ENCODE data around the gene DUSP12. TPM values are rescaled to one million over a fixed set of nuclear protein-coding genes. Genes with fewer than 3 reads are reported as not detected.
A peak's percentile ranks its signal among the peaks of the same experiment; 100 is the strongest.

The DUSP12 gene
- total RNA-seq, 2 donors from 2014 or later: 26.2 to 28.9 TPM

DNA sequence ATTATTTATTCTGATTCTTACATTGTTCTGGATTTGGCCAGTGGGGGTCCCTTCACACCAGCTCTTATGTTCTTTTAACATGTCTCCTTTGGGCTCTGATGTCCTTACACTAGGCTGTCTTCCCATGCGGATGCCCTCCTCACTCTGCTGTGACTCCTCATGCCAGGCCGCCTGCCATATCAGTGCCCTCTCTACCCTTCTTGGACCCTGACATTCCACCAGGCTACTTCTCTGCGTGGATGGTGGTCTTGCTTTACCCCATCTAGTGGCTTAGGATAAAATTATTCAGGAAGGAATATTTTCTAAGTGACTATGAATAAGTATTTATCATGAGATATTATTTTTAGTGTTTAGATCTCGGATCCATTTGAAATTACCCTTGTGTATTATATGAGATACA, 37.8 kb downstream of the DUSP12 start:
- Histone ChIP-seq H3K4me1 (ENCODE audit: control insufficient read depth, insufficient read depth, low read length) (no peaks in the 10 kb centered on the region), H3K4me3 (ENCODE audit: low read length) (no peak overlapping the region), H3K9me3 (ENCODE audit: control insufficient read depth, low read length) (no peaks in the 10 kb centered on the region), H3K9ac (ENCODE audit: extremely low read depth, low read length, poor library complexity, severe bottlenecking) (no peak overlapping the region), H3K27ac (ENCODE audit: low read depth, low read length) (no peak overlapping the region), H3K27me3 (ENCODE audit: control insufficient read depth, insufficient read depth, low read length, poor library complexity, severe bottlenecking) (no peaks in the 10 kb centered on the region), H3K36me3 (ENCODE audit: control insufficient read depth, insufficient read depth, low read length) (peaks cover 6% of the 10 kb centered on the region)
- Mint-ChIP-seq H3K27ac (no peak overlapping the region), H3K27me3 (ENCODE audit: insufficient read depth) (no peaks in the 10 kb centered on the region), H3K4me1 (peaks cover 3% of the 10 kb centered on the region), H3K4me3 (no peak overlapping the region), H3K9me3 (no peaks in the 10 kb centered on the region), H3K36me3 (ENCODE audit: low read depth) (peaks cover 8% of the 10 kb centered on the region)
- no peak for DNase-seq
- TF ChIP-seq, protein P1, sequence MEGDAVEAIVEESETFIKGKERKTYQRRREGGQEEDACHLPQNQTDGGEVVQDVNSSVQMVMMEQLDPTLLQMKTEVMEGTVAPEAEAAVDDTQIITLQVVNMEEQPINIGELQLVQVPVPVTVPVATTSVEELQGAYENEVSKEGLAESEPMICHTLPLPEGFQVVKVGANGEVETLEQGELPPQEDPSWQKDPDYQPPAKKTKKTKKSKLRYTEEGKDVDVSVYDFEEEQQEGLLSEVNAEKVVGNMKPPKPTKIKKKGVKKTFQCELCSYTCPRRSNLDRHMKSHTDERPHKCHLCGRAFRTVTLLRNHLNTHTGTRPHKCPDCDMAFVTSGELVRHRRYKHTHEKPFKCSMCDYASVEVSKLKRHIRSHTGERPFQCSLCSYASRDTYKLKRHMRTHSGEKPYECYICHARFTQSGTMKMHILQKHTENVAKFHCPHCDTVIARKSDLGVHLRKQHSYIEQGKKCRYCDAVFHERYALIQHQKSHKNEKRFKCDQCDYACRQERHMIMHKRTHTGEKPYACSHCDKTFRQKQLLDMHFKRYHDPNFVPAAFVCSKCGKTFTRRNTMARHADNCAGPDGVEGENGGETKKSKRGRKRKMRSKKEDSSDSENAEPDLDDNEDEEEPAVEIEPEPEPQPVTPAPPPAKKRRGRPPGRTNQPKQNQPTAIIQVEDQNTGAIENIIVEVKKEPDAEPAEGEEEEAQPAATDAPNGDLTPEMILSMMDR (conservative IDR thresholded peaks at IDR 0.05): peak; percentile 38
- 99 to 100% methylated on average over 1 to 3 of the region's 4 CpGs for WGBS, 2 experiments (ENCODE audit: insufficient coverage in 1 of 2, insufficient read length in 1 of 2)

- no peak for DNase-seq
- Histone ChIP-seq H3K36me3 (ENCODE audit: control insufficient read depth, insufficient read depth, low read length) (peaks cover 22% of the 10 kb centered on the region), H3K4me1 (ENCODE audit: control insufficient read depth, insufficient read depth, low read length) (no peaks in the 10 kb centered on the region), H3K9me3 (ENCODE audit: control insufficient read depth, low read length) (no peaks in the 10 kb centered on the region), H3K27ac (ENCODE audit: low read depth, low read length) (no peak overlapping the region), H3K27me3 (ENCODE audit: control insufficient read depth, insufficient read depth, low read length, poor library complexity, severe bottlenecking) (no peaks in the 10 kb centered on the region), H3K9ac (ENCODE audit: extremely low read depth, low read length, poor library complexity, severe bottlenecking) (no peak overlapping the region), H3K4me3 (ENCODE audit: low read length) (no peak overlapping the region)
- Mint-ChIP-seq H3K4me3 (no peak overlapping the region), H3K9me3 (no peaks in the 10 kb centered on the region), H3K27ac (no peak overlapping the region), H3K4me1 (peaks cover 3% of the 10 kb centered on the region), H3K27me3 (ENCODE audit: insufficient read depth) (no peaks in the 10 kb centered on the region), H3K36me3 (ENCODE audit: low read depth) (peaks cover 26% of the 10 kb centered on the region)
- TF ChIP-seq, protein P1 (conservative IDR thresholded peaks at IDR 0.05): no peak
- WGBS, 2 experiments (ENCODE audit: insufficient coverage in 1 of 2, insufficient read length in 1 of 2): 80 to 100% methylated on average over 1 to 4 of the region's 4 CpGs
Observed at GRCh38 chr1:161790587-161791317, 41.2 kb downstream of the DUSP12 start.

GRCh38 chr1:161791904-161792655, 42.5 kb downstream of the DUSP12 start:
- Mint-ChIP-seq H3K4me1 (peaks cover 3% of the 10 kb centered on the region), H3K27ac (no peak overlapping the region), H3K9me3 (no peaks in the 10 kb centered on the region), H3K27me3 (ENCODE audit: insufficient read depth) (no peaks in the 10 kb centered on the region), H3K36me3 (ENCODE audit: low read depth) (peaks cover 21% of the 10 kb centered on the region), H3K4me3 (no peak overlapping the region)
- WGBS, 2 experiments (ENCODE audit: insufficient coverage in 1 of 2, insufficient read length in 1 of 2): 95 to 100% methylated on average over 3 to 5 of the region's 5 CpGs
- Histone ChIP-seq H3K4me1 (ENCODE audit: control insufficient read depth, insufficient read depth, low read length) (no peaks in the 10 kb centered on the region), H3K9me3 (ENCODE audit: control insufficient read depth, low read length) (no peaks in the 10 kb centered on the region), H3K27ac (ENCODE audit: low read depth, low read length) (no peak overlapping the region), H3K36me3 (ENCODE audit: control insufficient read depth, insufficient read depth, low read length) (peaks cover 26% of the 10 kb centered on the region), H3K9ac (ENCODE audit: extremely low read depth, low read length, poor library complexity, severe bottlenecking) (no peak overlapping the region), H3K4me3 (ENCODE audit: low read length) (no peak overlapping the region), H3K27me3 (ENCODE audit: control insufficient read depth, insufficient read depth, low read length, poor library complexity, severe bottlenecking) (no peaks in the 10 kb centered on the region)
- no peak for DNase-seq
- TF ChIP-seq, protein P1 (conservative IDR thresholded peaks at IDR 0.05): no peak

Measured in endodermal cell (in vitro differentiated cells).